GM18505 (cell line): ENCODE measurements around the gene MUC6.

Experiments used
- ATAC-seq: cut with Tn5 transposase; IDR thresholded peaks from one replicate; pipeline ENCODE4 v1.9.1; 2021; ENCODE audit not compliant: unreplicated experiment
- POLR2A ChIP-seq: IDR thresholded peaks from 4 replicates; pipeline ENCODE4 v1.6.1; 2011; ENCODE audit warnings: borderline replicate concordance; ENCODE audit not compliant: insufficient read depth, insufficient read length; ENCODE audit errors: extremely low read depth

The MUC6 gene

GRCh38 chr11:1036303-1036923 lies at the start of gene MUC6:
Gene MUC6 (minus strand): TSS chr11:1036718. CDS start chr11:1036655, 63 bp downstream.
- ATAC-seq, result no peak
- TF ChIP-seq POLR2A, result no peak

- ATAC-seq, result no peak
- TF ChIP-seq POLR2A, result no peak
Measured at GRCh38 chr11:1085440-1086170, 49.1 kb upstream of the MUC6 start.

GRCh38 chr11:1084561-1085439 lies 48.3 kb upstream of the MUC6 start:
- ATAC-seq, result no peak
- no peak for TF ChIP-seq POLR2A

- ATAC-seq, result no peak
- TF ChIP-seq POLR2A, result no peak
Measured at GRCh38 chr11:1083621-1084551, 47.4 kb upstream of the MUC6 start.

GRCh38 chr11:1082728-1083620 lies 46.5 kb upstream of the MUC6 start:
- no peak for TF ChIP-seq POLR2A
- no peak for ATAC-seq

GRCh38 chr11:1082346-1082727 lies 45.8 kb upstream of the MUC6 start:
- no peak for ATAC-seq
- no peak for TF ChIP-seq POLR2A

- ATAC-seq, result no peak
Measured at GRCh38 chr11:1081601-1082311, 45.2 kb upstream of the MUC6 start.

GRCh38 chr11:1078191-1078601 lies 41.7 kb upstream of the MUC6 start:
- TF ChIP-seq POLR2A, result no peak
- ATAC-seq, result no peak

More at GRCh38 chr11:1081601-1082311, 45.2 kb upstream of the MUC6 start:
- no peak for TF ChIP-seq POLR2A

- TF ChIP-seq POLR2A, result no peak
- no peak for ATAC-seq
Measured at GRCh38 chr11:1077417-1078119, 41.0 kb upstream of the MUC6 start.

- no peak for ATAC-seq
- no peak for TF ChIP-seq POLR2A
Measured at GRCh38 chr11:1077033-1077416, 40.5 kb upstream of the MUC6 start.
